ENCODE results near the gene RCSD1.

Gene RCSD1

GRCh38 chr1:167669209-167670124 is 39.4 kb downstream of the RCSD1 start:
- DNase-seq (ENCODE audit: low spot score), result no peak

DNA sequence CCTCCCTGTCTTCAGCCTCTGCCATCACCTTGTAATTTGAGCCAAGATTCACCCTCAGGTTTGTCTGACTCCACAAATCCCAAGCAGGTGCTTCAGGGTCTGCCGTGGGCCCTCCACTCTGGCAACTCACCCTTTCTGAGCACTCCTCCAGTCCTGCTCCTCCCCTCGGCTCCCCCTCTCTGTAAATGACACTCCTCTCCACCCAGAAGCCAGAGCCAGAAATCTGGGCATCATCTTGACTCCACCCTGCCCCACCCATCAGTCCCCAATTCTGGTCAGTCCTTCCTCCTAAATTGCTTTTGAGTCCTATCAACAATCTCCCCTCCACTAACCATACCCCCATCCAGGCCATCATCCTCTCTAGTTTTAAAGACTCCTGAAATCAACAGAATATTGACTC is 40.5 kb downstream of the RCSD1 start:
- no peak for DNase-seq (ENCODE audit: low spot score)

DNA sequence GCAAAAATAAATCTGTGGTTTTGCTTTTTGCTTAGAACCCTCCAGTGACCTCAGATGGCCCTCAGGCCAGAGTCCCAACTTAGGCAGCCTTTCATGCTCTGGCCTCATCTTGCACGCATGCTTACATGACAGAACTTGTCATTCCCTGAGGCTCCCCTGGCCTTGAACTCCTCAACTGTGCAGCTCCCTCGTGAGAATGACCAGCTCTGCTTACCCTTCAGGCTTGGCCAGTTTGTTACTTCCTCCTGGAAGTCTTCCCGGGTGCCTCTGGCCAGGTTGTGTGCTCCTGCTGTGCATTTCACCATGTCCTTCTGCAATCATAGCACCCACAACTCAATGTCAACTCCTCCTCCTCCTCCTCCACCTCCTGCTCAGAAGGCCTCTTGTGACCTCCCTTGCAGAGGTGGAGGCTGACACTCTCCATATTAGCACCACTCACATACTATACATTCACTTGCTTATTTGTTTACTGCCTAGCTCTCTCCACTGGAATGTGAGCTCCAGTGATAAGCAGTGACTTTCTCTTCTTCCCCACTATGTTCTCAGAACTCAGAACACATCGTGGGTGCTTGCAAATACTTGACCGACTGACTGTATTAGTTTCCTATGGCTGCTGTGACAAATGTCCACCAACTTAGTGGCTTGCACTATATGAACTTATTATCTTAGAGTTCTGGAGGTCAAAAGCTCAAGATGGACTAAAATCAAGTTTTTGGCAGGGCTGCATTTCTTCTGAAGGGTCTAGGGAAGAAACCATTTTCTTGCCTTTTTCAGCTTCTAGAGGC is 41.9 kb downstream of the RCSD1 start:
- no peak for DNase-seq (ENCODE audit: low spot score)

GRCh38 chr1:167672831-167673230 is 42.8 kb downstream of the RCSD1 start:
- no peak for DNase-seq (ENCODE audit: low spot score)

DNA sequence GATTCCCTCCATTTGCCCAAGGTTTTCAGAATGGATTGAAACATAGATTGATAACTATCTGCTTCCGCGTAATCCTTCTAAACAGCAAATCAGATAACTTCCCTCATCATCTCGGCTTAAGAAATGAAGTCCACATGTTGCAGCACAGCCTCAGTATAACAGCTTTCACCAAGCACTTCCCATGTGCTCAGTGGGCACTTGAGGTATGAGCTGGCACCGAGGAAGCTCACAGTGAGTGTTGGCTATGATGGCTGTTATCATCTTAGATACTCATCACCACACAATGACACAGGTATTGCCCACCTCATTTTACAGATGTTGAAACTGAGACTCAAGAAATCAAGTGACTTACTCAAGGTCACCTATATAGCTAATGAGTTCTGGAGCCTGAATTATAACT is 43.2 kb downstream of the RCSD1 start:
- DNase-seq (ENCODE audit: low spot score), result no peak

GRCh38 chr1:167674156-167674555 is 44.1 kb downstream of the RCSD1 start:
- no peak for DNase-seq (ENCODE audit: low spot score)

DNA sequence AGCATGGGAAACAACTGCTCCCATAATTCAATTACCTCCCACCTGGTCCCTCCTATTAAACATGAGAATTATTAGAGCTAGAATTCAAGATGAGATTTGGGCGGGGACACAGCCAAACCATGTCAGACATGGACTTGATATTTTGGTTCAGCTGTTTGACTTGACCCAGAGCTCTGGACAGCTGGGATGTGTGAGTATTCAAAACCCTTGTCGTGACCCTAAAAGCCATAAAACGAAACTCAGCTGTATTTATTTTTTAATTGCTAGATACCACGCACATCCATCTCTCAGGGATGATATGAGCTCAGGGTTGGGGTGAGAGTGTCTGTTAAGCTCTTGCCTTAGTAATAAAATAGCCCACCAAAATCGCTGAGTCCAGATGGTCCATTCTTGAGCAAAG is 45.4 kb downstream of the RCSD1 start:
- no peak for DNase-seq (ENCODE audit: low spot score)

GRCh38 chr1:167676205-167676915 is 46.3 kb downstream of the RCSD1 start:
- no peak for DNase-seq (ENCODE audit: low spot score)

DNA sequence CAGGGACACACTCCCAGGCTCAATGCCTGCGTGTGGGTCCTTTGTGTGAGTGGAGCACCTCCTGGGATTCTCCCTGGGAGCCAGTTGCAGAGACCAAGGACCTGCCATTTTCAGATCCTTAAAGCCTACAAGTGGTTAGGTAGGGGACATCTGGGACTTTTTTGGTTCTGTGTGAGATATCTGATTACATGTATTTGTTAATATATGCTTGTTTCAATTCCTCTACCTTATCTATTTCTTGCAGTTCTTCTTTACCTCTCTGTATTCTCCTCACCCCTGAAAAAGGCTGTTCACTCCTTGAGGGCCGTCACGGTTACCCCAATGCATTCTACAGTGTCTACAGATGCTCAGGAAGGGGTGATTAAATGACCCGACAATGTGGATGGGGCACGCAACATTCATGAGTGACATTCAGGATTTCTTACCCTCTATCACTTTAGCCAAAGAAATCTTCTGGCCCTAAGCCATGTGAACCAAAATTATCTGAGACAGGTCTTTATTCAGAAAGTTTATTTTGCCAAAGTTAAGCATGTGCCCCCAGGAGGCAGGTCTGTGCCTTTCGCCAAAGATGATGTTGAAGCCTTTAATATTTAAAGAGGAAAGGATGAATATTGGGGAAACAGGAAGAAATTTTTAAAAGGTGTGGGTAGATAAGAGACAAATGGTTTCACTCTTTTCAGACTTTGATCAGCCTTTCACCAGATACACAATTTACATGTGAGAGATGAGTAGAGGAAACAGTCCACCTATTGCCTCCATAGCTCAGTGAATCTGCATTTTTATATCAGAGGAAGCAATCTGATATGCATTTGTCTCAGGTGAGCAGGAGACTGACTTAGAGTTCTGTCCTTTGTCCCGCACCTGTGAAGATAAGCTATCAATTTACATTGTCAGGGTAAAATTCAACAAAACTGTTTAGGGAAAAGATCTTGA is 47.1 kb downstream of the RCSD1 start:
- DNase-seq (ENCODE audit: low spot score), result no peak

DNA sequence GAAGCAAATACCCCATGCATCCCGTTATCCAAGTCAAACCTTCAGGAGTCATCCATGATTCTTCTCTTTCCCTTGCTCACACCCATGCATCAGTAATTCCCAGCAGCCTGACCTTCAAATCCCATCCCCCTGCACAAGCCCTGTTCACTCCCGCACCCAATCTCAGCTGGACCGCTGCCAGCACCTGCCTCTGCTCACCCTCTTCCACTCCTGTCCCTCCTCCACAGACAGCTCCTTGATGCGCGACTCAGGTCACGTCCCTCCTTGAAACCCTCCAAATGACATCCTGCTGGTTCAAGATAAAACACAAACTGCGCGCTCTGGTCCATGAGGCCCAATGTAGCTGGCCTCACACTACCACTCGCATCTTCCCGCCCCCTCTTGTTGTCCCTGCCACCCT is 48.4 kb downstream of the RCSD1 start:
- no peak for DNase-seq (ENCODE audit: low spot score)

- DNase-seq (ENCODE audit: low spot score), result no peak
These were observed 48.8 kb downstream of the RCSD1 start for GRCh38 chr1:167678838-167679237.

- DNase-seq (ENCODE audit: low spot score), result no peak
These were observed 49.7 kb downstream of the RCSD1 start for GRCh38 chr1:167679714-167680113.

GRCh38 chr1:167681024-167681423 is 51.0 kb downstream of the RCSD1 start:
- DNase-seq (ENCODE audit: low spot score), result no peak

GRCh38 chr1:167681451-167682098 is 51.5 kb downstream of the RCSD1 start:
- no peak for DNase-seq (ENCODE audit: low spot score)

DNA sequence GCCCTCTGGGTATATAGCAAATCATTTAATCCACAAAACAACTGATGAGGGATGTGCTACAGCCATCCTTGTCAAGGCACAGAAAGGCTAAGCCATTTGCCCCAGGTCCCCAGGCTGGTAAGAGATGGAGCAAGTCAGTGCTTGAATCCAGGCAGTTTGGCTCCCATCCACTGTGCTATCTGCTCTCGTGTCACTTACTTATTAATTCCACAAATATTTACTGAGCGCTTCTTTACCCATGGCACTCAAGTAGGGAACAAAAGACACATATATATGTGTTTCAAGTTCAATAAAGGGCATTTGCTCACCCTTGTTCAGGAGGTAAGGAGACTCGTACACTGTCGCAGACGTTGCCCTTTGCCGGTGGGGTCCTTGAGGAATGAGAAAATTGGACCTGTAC is 53.2 kb downstream of the RCSD1 start:
- peak; percentile 25 for DNase-seq (ENCODE audit: low spot score)

- peak; percentile 88 for DNase-seq (ENCODE audit: low spot score)
These were observed 53.8 kb downstream of the RCSD1 start for GRCh38 chr1:167683641-167684502.

DNA sequence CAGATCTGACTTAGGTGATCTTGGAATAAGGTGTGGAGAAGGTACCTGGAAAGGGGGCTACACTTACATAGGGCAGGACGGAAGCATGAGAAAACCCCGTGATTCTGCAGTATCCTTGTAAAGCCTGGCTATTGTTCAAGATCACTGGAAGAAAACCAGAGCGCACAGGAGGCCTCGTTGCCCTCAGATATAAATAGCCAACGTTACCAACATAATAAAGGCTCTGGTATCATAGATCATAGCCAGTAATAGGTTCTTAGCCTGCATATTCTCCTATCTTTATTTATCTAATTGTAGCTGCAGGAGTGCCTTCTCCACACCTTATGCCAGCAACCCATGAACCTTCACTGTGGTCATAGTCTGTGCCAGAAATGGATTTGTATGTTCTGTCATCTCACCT is 55.8 kb downstream of the RCSD1 start:
- peak; percentile 49 for DNase-seq (ENCODE audit: low spot score)

GRCh38 chr1:167687919-167688519 is 58.0 kb downstream of the RCSD1 start:
- DNase-seq (ENCODE audit: low spot score), result peak; percentile 91

DNA sequence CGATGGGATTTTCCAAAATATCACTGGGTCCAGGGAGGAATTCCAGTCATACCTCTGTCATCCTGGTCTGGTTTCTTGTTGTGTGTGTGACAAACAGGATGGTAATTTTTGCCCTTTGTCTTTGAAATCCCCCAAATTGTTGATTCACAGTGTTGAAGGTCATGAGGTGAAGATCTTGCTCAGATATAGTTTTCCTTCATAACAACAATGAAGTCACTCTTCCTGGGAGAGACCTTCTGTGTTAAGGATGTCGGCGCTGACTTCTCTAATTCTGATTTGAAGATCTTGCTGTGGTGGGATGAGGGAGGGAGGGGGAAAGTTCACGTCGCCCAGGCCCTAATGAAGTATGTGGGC is 59.5 kb downstream of the RCSD1 start:
- no peak for DNase-seq (ENCODE audit: low spot score)

DNA sequence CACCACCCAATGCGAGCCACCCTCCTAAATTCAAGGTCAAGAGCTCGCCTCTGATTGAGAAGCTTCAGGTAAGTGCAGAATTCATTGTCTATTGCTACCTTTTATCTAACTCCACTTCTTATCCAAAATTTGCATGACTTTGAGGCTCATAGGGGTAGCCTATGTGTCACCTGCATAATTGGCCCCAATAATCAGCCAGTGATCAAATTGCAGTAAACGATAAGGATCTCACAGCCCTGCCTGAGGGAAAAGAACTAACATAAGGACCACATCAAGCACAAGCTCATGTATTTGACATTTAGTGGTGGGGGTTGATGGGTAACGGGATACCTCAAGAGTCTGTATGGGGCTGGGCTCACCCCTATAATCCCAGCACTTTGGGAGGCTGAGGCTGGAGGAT is 60.0 kb downstream of the RCSD1 start:
- no peak for DNase-seq (ENCODE audit: low spot score)
